ENCODE measurements around the gene SRP68.

SRP68 gene

GRCh38 chr17:76000016-76000754, 72.1 kb downstream of the SRP68 start:
- FAIRE-seq (peak; percentile 79), DNase-seq (ENCODE audit: low spot score) (peak; percentile 86)

- peak; percentile 35 for FAIRE-seq
- no peak for DNase-seq (ENCODE audit: low spot score)
These were observed 74.0 kb downstream of the SRP68 start for GRCh38 chr17:75998327-75998795.

- DNase-seq (ENCODE audit: low spot score), result peak; percentile 80
- FAIRE-seq, result peak; percentile 81
These were observed 75.4 kb downstream of the SRP68 start for GRCh38 chr17:75996665-75997590.

- DNase-seq (ENCODE audit: low spot score), result no peak
- FAIRE-seq, result no peak
These were observed 76.9 kb downstream of the SRP68 start for GRCh38 chr17:75995385-75995925.

- FAIRE-seq (no peak), DNase-seq (ENCODE audit: low spot score) (no peak)
These were observed 77.4 kb downstream of the SRP68 start for GRCh38 chr17:75994802-75995370.

GRCh38 chr17:75991396-75991795, 80.9 kb downstream of the SRP68 start:
- no peak for FAIRE-seq
- DNase-seq (ENCODE audit: low spot score), result no peak

Measured in urothelium cell line (cell line).